Kidney (tissue), 14 donors: ENCODE results near the gene TSPAN3. TPM values are rescaled to one million over a fixed set of nuclear protein-coding genes. Genes with fewer than 3 reads are reported as not detected.

Source experiments
- DNase-seq, 5 donors: peaks; one replicate each; pipeline ENCODE4 v3.0.0-alpha.2; 2013 to 2020
- FAIRE-seq: peaks from 2 replicates; lab custom pipeline; 2012; peaks lifted over from hg19 to GRCh38; lab: Jason Lieb, UNC
- H3K27ac ChIP-seq, 2 donors: one replicate each; pipeline ENCODE4 v1.7.0; 2013; ENCODE audit warnings: low read depth in 2 of 2, low read length in 2 of 2, inconsistent platforms in 1 of 2
- H3K27me3 ChIP-seq: one replicate; pipeline ENCODE4 v1.7.1; 2013; ENCODE audit warnings: low read length, inconsistent platforms; ENCODE audit not compliant: control insufficient read depth, insufficient read depth
- H3K36me3 ChIP-seq, 3 donors: one replicate each; pipeline versions ENCODE4 v1.7.0 to v1.7.1; 2013; ENCODE audit warnings: low read length in 3 of 3, control low read depth in 1 of 3, inconsistent platforms in 1 of 3; ENCODE audit not compliant: insufficient read depth in 3 of 3, control insufficient read depth in 2 of 3
- H3K4me1 ChIP-seq, 3 donors: one replicate each; pipeline versions ENCODE4 v1.7.0 to v1.7.1; 2013; ENCODE audit warnings: low read length in 3 of 3, inconsistent platforms in 1 of 3, low read depth in 1 of 3; ENCODE audit not compliant: control insufficient read depth in 2 of 3, insufficient read depth in 2 of 3
- H3K4me3 ChIP-seq, 3 donors: one replicate each; pipeline versions ENCODE4 v1.7.0 to v1.8.1; 2013; ENCODE audit warnings: low read length in 3 of 3, control low read depth in 1 of 3, inconsistent platforms in 1 of 3
- H3K9ac ChIP-seq, 3 donors: one replicate each; pipeline versions ENCODE4 v1.7.0 to v1.7.1; 2013; ENCODE audit warnings: low read length in 3 of 3, control low read depth in 1 of 3, inconsistent platforms in 1 of 3
- H3K9me3 ChIP-seq, 3 donors: one replicate each; pipeline versions ENCODE4 v1.7.0 to v1.7.1; 2013; ENCODE audit warnings: low read length in 3 of 3, control low read depth in 1 of 3, inconsistent platforms in 1 of 3; ENCODE audit not compliant: control insufficient read depth in 2 of 3, insufficient read depth in 1 of 3
- CTCF ChIP-seq: IDR thresholded peaks from 3 replicates; pipeline ENCODE4 v1.5.1; 2012; ENCODE audit warnings: mild to moderate bottlenecking, moderate library complexity, borderline replicate concordance; ENCODE audit not compliant: insufficient read depth; ENCODE audit errors: extremely low read depth
- intact Hi-C: fragments of 100-400 bp; cut with DNase I; formaldehyde crosslinking; loops from one replicate; pipeline ENCODE4 v1.11.1; 2022
- polyA plus RNA-seq: library from polyadenylated mRNA; stranded (reverse); fragments of 350-450 nt; fragmentation: Illumina TruSeq; extraction: RNeasy Lipid Tissue Mini Kit (QIAGEN cat#74804); gene quantifications from one replicate; pipeline ENCODE4 v1.2.3, GENCODE V29; 2014; ENCODE audit warnings: low read depth, low replicate concordance; ENCODE audit not compliant: insufficient read depth
- total RNA-seq: library from RNA; stranded (reverse); fragmentation: NEBNext Ultra II Directional; extraction: Animal tissue kit (Norgen Biotek cat#: 25700); gene quantifications from one replicate; pipeline ENCODE4 v1.2.1, GENCODE V29; 2021
- donor health status: control.
- donor health status: control.
- donor health status: control.
- donor health status: control.
- donor health status: control.
- donor health status: DM: yes; HTN: yes; CAD: no.
- donor health status: Normal renal cell carcinoma (clear cell type).

The TSPAN3 gene
- total and polyA plus RNA-seq, 2 donors from 2014 or later, result 245 to 273 TPM

GRCh38 chr15:77057072-77057471, 13.8 kb downstream of the TSPAN3 start:
- H3K27me3 ChIP-seq, result no peaks in the 10 kb centered on the region
- no peaks in the 10 kb centered on the region for H3K9me3 ChIP-seq
- H3K27ac ChIP-seq, result no peak overlapping the region
- DNase-seq (no peak), FAIRE-seq (no peak)
- peaks cover 0 to 3% (median 2%) of the 10 kb centered on the region in 3 donors for H3K36me3 ChIP-seq
- no peak overlapping the region for H3K4me3 ChIP-seq
- intact Hi-C loops, result no loop called here
- no peak overlapping the region for H3K9ac ChIP-seq
- TF ChIP-seq CTCF, result no peak
- H3K4me1 ChIP-seq, result peaks cover 6 to 18% (median 13%) of the 10 kb centered on the region in 3 donors

GRCh38 chr15:77053709-77054108, 17.2 kb downstream of the TSPAN3 start:
- DNase-seq (no peak), FAIRE-seq (no peak)
- Histone ChIP-seq H3K9me3 (no peaks in the 10 kb centered on the region), H3K27me3 (no peaks in the 10 kb centered on the region), H3K27ac (no peak overlapping the region), H3K4me3 (no peak overlapping the region), H3K36me3 (peaks cover 2 to 8% (median 3%) of the 10 kb centered on the region in 3 donors), H3K4me1 (no peaks in the 10 kb centered on the region), H3K9ac (no peak overlapping the region)
- no peak for TF ChIP-seq CTCF
- intact Hi-C loops, result no loop called here

- H3K4me3 ChIP-seq, result no peak overlapping the region
- no peak overlapping the region for H3K9ac ChIP-seq
- no peaks in the 10 kb centered on the region for H3K9me3 ChIP-seq
- FAIRE-seq (no peak), DNase-seq (no peak)
- H3K27me3 ChIP-seq, result no peaks in the 10 kb centered on the region
- H3K36me3 ChIP-seq, result peaks cover 2 to 8% (median 3%) of the 10 kb centered on the region in 3 donors
- intact Hi-C loops, result no loop called here
- no peak for TF ChIP-seq CTCF
- no peaks in the 10 kb centered on the region for H3K4me1 ChIP-seq
- H3K27ac ChIP-seq, result no peak overlapping the region
These were observed 18.4 kb downstream of the TSPAN3 start for GRCh38 chr15:77052556-77052955.
